Bone marrow (tissue), 2 donors: ENCODE data around the gene TM7SF2.
A peak's percentile ranks its signal among the peaks of the same experiment; 100 is the strongest.
"Not testable (repeated sequence)": the region's sequence is repeated elsewhere in the genome, so short reads cannot be mapped to it uniquely, and the experiment has no call there.

Experiments used
- DNase-seq, 2 donors: peaks; one replicate each; lab custom pipeline; 2025; lab: John Stamatoyannopoulos, UW

Gene TM7SF2

DNA sequence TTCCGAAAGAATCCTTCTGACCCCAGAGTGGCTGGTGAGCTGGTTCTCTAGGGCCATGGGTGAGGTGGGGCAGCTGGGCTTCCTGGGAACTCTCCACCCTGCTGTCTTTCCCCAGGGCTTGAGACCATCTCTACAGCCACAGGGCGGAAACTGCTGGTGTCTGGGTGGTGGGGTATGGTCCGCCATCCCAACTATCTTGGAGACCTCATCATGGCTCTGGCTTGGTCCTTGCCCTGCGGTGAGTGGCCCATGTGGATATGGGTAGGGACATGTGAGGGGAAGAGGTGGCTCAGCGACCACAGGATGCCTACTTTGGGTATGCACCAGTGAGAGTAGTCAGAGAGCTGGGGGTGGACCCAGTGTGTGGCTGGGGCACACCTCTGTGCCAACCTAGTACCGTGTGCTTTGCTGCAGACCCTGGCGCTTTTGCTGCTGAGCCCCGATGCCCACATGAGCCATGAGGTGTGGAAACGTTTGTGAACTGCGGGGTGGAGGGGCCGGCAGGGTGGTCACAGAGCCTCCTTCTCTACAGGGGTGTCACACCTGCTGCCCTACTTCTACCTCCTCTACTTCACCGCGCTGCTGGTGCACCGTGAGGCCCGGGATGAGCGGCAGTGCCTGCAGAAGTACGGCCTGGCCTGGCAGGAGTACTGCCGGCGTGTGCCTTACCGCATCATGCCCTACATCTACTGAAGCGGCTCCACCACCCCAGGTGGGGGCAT is 3.9 kb downstream of the TM7SF2 start:
- DNase-seq = no peak

GRCh38 chr11:65116370-65117205 is 4.9 kb downstream of the TM7SF2 start:
- DNase-seq = no peak

GRCh38 chr11:65117206-65118096 is 5.8 kb downstream of the TM7SF2 start, which contains the start of gene ZNHIT2:
ZNHIT2 (minus strand) TSS chr11:65117701; CDS start chr11:65117653, 48 bp downstream.
- DNase-seq = peak; percentile 94 to 97

GRCh38 chr11:65118097-65118837 is 6.6 kb downstream of the TM7SF2 start:
- DNase-seq = no peak

- DNase-seq = not testable (repeated sequence)
These were observed 7.4 kb downstream of the TM7SF2 start for GRCh38 chr11:65118891-65119669.

GRCh38 chr11:65119670-65119995 is 8.0 kb downstream of the TM7SF2 start:
- no peak for DNase-seq

GRCh38 chr11:65120831-65121230 is 9.2 kb downstream of the TM7SF2 start:
- DNase-seq = no peak

DNA sequence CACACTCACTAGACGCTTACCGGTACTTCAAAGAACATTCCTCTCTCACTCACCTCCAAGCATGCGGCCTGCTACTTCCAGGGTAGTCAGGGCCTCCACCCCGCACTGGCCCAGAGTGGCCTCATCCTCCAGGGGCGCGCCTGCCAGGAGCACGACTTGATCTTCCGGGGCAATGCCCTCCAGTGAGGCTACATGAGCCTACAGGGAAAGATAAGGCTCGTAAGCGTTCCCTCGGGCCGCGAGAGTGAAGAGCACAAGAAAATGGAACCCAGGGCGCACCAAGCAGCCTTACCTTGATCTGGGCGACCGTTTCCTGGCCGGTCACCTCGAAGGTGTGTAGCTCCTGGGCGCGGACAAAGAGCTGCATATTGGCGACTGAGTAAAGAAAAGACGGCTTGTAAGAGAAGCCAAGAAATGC is 9.8 kb downstream of the TM7SF2 start:
- no peak for DNase-seq

DNA sequence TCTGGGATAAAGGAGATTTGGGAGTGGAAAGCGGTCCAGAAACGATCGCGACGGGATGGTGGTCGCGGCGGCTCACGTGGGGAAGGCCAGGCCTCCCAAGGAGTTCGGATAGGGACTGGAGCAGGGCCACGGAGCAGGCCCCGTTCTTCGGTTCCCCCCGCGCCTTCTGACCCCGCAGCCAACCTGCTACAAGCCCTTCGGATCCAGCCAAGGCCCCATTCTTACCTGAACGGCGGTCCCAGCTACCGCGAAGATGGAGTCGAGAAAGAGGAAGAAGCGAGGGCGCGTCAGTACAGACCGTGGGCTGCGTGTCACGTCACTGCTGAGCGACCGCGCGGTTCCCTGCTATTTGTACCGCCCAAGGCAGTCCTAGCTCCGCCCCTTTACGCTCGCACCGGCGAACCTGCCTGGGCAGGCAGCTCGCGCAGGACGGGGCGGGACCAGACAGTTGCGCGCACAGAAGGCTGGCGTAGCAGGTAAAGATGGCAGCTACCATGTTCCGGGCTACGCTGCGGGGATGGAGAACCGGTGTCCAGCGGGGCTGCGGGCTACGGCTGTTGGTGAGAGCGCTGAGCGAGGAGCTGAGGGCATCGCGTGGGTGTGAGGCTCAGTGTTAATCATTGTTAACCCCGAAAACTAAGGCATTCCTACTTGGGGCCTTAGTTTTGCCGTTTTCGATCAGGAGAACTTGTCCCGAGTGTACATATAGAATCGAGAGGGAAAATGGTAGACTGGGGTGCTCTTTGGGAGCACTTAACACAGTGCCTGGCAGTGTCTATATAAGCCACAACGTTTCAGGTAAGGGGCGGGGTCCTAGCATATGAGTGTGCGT is 10.4 kb downstream of the TM7SF2 start, which contains the start of the genes FAU and MRPL49:
Gene FAU, minus strand, starts transcription at position 270 of the 832 bp plus-strand sequence. CDS start 321 bp downstream, outside the sequence.
Gene MRPL49, plus strand, starts transcription at position 457 of the 832 bp plus-strand sequence. Its CDS starts 26 bp downstream, at position 483.
- DNase-seq = peak; percentile 87 to 98

DNA sequence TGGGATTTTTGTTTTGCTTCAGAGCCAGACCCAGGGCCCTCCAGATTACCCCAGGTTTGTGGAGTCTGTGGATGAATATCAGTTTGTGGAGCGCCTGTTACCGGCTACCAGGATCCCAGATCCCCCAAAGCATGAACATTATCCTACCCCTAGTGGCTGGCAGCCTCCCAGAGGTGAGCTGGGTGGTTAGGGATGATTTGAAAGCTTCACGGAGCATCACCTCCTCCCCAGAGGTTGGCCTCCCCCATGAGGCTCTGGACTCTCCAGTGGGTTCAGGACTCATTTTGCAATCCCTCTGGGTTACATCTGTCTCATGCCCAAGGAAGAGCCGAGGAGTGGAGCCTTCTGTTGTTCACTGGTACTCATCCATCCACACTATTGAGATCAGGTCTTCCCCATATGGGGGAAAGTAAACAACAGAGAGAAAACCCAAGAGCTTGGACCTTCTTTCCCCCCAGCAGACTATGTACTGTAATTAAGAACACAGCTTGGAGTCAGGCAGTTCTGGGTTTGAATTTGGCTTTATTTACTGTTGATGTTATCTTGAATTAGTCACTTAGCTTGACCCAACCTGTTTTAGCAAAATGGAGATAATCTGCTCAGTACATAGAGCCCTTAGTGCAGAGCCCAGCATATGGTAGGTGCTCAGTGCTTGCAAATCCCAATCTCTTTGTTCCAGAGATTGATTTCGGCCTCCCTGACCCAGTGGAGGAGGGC is 13.0 kb downstream of the TM7SF2 start:
- DNase-seq = no peak

- DNase-seq = no peak
These were observed 13.8 kb downstream of the TM7SF2 start for GRCh38 chr11:65125197-65126056.

DNA sequence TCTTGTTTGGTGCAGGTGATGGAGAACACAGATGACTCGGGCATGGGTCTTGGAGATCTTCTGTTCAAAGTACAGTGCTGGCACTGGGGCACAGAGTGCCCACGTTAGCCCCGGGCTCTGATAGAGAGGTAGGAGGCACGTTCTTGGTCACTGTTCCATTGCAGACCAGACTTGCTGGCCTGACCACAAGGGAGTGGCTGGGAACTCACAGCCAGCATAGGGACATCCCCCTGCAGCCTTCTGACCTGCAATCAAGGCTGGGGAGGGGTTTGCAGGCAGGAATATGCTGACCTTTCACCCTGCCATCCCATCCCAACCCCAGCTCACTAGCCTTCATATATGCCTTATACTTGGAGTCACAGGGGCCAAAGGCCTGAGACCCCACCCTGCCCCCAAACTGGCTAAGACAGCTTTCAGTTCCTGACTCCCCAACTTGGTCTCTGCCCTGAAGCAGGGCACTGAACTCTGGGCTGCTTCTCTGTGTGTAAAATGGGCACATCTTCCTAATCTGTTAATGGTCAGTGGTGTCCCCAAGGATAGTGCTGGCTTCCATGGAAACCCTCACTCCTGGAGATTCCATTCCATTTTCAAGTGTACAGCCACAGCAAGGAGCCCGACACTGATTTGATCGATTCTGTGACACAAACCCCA is 15.1 kb downstream of the TM7SF2 start:
- DNase-seq = no peak

DNA sequence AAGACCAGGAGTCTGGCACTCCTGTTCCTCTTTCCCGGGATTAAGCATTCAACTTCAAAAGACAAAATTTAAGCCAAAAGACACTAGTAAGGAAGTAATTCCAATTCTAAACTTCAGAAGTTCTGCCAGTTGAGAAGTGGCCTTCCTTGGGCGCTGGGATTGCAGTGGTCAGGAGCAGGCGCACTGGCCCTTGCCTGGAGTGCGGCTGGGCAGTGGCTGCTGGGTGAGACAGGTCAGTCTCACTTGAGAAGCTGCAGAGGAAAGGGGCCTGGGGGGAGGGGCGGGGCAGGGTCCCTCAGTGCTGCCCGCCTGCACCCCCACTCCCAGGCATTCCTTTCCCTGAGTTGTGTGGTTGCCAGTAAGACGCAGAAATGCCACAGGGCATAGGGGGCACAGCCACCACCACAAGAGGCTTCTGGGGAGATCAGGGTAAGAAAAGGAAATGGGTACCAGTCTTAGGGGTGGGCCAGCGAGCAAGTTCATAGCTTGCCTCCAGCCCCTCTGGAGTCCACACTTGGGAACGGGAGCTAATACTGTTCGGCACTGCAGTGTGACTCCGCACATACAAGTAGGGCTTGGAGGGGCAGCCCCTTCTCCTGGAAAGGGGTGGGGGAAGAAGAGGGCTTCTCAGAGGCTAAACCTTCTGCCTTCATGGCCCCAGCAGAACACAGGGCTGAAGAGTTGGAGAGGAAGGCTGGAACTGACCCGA is 16.0 kb downstream of the TM7SF2 start:
- no peak for DNase-seq

GRCh38 chr11:65128182-65129145 is 16.8 kb downstream of the TM7SF2 start:
- no peak for DNase-seq

DNA sequence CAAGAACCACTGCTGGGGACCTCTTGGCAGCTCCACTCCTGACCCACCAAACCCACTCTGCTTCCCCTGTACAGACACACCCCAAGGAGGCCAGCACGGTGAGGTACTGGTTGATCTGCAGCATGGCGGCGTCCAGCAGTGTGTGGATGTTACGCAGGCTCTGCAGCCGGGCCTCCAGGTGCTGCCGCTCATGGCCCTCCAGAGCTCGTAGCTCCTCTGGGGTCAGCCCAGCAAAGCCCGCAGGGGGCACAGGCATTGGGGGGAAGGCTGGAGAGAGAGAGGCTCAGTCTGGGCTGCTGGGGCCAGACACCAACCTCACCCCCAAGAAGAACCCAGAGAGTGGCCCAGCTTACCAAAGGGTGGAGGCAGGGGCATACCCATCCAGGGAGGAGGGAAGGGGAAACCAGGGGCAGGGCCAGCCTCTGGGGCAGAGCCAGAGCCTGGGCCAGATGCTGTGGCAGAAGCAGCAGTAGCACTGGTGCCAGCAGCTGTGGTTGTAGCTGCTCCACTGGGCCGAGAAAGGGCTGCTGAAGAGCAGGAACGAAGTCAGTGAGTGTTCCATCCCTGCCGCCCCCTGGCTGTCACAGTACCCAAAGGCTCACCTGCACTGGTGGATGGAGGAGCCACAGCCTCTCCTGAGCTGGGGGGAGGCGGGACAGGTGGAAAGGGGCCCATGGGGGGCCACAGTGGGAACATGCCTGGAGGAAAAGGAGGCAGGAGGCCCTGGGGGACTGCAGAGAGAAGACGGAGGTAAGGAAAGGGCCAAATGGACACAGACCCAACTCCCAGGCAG is 18.2 kb downstream of the TM7SF2 start:
- no peak for DNase-seq
